ENCODE measurements around the gene HEATR1.
"Not testable (repeated sequence)": the region's sequence is repeated elsewhere in the genome, so short reads cannot be mapped to it uniquely, and the experiment has no call there.

The HEATR1 gene

GRCh38 chr1:236590553-236591150 is 13.7 kb downstream of the HEATR1 start:
- no peak for DNase-seq

GRCh38 chr1:236589531-236589930 is 14.8 kb downstream of the HEATR1 start:
- DNase-seq = no peak

- DNase-seq = no peak
These were observed 22.8 kb downstream of the HEATR1 start for GRCh38 chr1:236581528-236581927.

GRCh38 chr1:236580404-236580803 is 23.9 kb downstream of the HEATR1 start:
- not testable (repeated sequence) for DNase-seq

- DNase-seq = no peak
These were observed 25.7 kb downstream of the HEATR1 start for GRCh38 chr1:236578661-236579060.

- not testable (repeated sequence) for DNase-seq
These were observed 27.3 kb downstream of the HEATR1 start for GRCh38 chr1:236577041-236577440.

- no peak for DNase-seq
These were observed 28.3 kb downstream of the HEATR1 start for GRCh38 chr1:236576004-236576403.

GRCh38 chr1:236575523-236575922 is 28.8 kb downstream of the HEATR1 start:
- no peak for DNase-seq

GRCh38 chr1:236568285-236568894 is 35.9 kb downstream of the HEATR1 start:
- no peak for DNase-seq

GRCh38 chr1:236565530-236565929 is 38.8 kb downstream of the HEATR1 start:
- DNase-seq = no peak

- DNase-seq = no peak
These were observed 42.3 kb downstream of the HEATR1 start for GRCh38 chr1:236561976-236562375.

GRCh38 chr1:236560213-236560771 is 44.0 kb downstream of the HEATR1 start:
- no peak for DNase-seq

- DNase-seq = no peak
These were observed 45.5 kb downstream of the HEATR1 start for GRCh38 chr1:236558846-236559245.

- DNase-seq = no peak
These were observed 46.2 kb downstream of the HEATR1 start for GRCh38 chr1:236558081-236558480.

GRCh38 chr1:236556606-236557005 is 47.7 kb downstream of the HEATR1 start:
- no peak for DNase-seq

- DNase-seq = no peak
These were observed 50.9 kb downstream of the HEATR1 start for GRCh38 chr1:236553370-236553769.

- no peak for DNase-seq
These were observed 51.4 kb downstream of the HEATR1 start for GRCh38 chr1:236552901-236553300.

- no peak for DNase-seq
These were observed 52.2 kb downstream of the HEATR1 start for GRCh38 chr1:236552096-236552495.

GRCh38 chr1:236550961-236551851 is 53.1 kb downstream of the HEATR1 start:
- no peak for DNase-seq

GRCh38 chr1:236548452-236548851 is 55.9 kb downstream of the HEATR1 start:
- no peak for DNase-seq

GRCh38 chr1:236545621-236546169 is 58.6 kb downstream of the HEATR1 start:
- no peak for DNase-seq

GRCh38 chr1:236543065-236543669 is 61.1 kb downstream of the HEATR1 start:
- no peak for DNase-seq

GRCh38 chr1:236541710-236542109 is 62.6 kb downstream of the HEATR1 start:
- no peak for DNase-seq

All from RPMI8226 (cell line).